Measurements from ENCODE around the gene PPM1L.

The PPM1L gene

GRCh38 chr3:160869825-160870224, 113.8 kb downstream of the PPM1L start:
- Histone ChIP-seq H3K36me3 (ENCODE audit: insufficient read depth, low read depth, low read length) (no peaks in the 10 kb centered on the region), H3K4me3 (ENCODE audit: low read length) (no peak overlapping the region), H3K9ac (ENCODE audit: low read depth, low read length) (no peak overlapping the region), H3K9me3 (ENCODE audit: insufficient read depth, low read depth, low read length) (no peaks in the 10 kb centered on the region), H3K4me1 (ENCODE audit: insufficient read depth, low read length) (no peaks in the 10 kb centered on the region), H3K27me3 (ENCODE audit: insufficient read depth, low read length) (no peaks in the 10 kb centered on the region), H3K27ac (ENCODE audit: low read length) (no peak overlapping the region)

- no peak overlapping the region for H3K4me3 ChIP-seq (ENCODE audit: low read length)
- no peaks in the 10 kb centered on the region for H3K36me3 ChIP-seq (ENCODE audit: insufficient read depth, low read depth, low read length)
- H3K4me1 ChIP-seq (ENCODE audit: insufficient read depth, low read length): no peaks in the 10 kb centered on the region
- no peaks in the 10 kb centered on the region for H3K27me3 ChIP-seq (ENCODE audit: insufficient read depth, low read length)
- H3K27ac ChIP-seq (ENCODE audit: low read length): no peak overlapping the region
- H3K9me3 ChIP-seq (ENCODE audit: insufficient read depth, low read depth, low read length): no peaks in the 10 kb centered on the region
- H3K9ac ChIP-seq (ENCODE audit: low read depth, low read length): no peak overlapping the region
These were observed 114.3 kb downstream of the PPM1L start for GRCh38 chr3:160870327-160870726.

- Histone ChIP-seq H3K27ac (ENCODE audit: low read length) (no peak overlapping the region), H3K36me3 (ENCODE audit: insufficient read depth, low read depth, low read length) (no peaks in the 10 kb centered on the region), H3K27me3 (ENCODE audit: insufficient read depth, low read length) (no peaks in the 10 kb centered on the region), H3K9me3 (ENCODE audit: insufficient read depth, low read depth, low read length) (no peaks in the 10 kb centered on the region), H3K4me3 (ENCODE audit: low read length) (no peak overlapping the region), H3K9ac (ENCODE audit: low read depth, low read length) (no peak overlapping the region), H3K4me1 (ENCODE audit: insufficient read depth, low read length) (no peaks in the 10 kb centered on the region)
These were observed 118.7 kb downstream of the PPM1L start for GRCh38 chr3:160874736-160875135.

- no peaks in the 10 kb centered on the region for H3K27me3 ChIP-seq (ENCODE audit: insufficient read depth, low read length)
- no peak overlapping the region for H3K9ac ChIP-seq (ENCODE audit: low read depth, low read length)
- no peaks in the 10 kb centered on the region for H3K9me3 ChIP-seq (ENCODE audit: insufficient read depth, low read depth, low read length)
- H3K27ac ChIP-seq (ENCODE audit: low read length): no peak overlapping the region
- no peaks in the 10 kb centered on the region for H3K36me3 ChIP-seq (ENCODE audit: insufficient read depth, low read depth, low read length)
- no peak overlapping the region for H3K4me3 ChIP-seq (ENCODE audit: low read length)
- H3K4me1 ChIP-seq (ENCODE audit: insufficient read depth, low read length): no peaks in the 10 kb centered on the region
These were observed 120.6 kb downstream of the PPM1L start for GRCh38 chr3:160876643-160877042.

GRCh38 chr3:160879859-160880258, 123.8 kb downstream of the PPM1L start:
- Histone ChIP-seq H3K4me1 (ENCODE audit: insufficient read depth, low read length) (no peaks in the 10 kb centered on the region), H3K9me3 (ENCODE audit: insufficient read depth, low read depth, low read length) (no peaks in the 10 kb centered on the region), H3K9ac (ENCODE audit: low read depth, low read length) (no peak overlapping the region), H3K36me3 (ENCODE audit: insufficient read depth, low read depth, low read length) (no peaks in the 10 kb centered on the region), H3K27ac (ENCODE audit: low read length) (no peak overlapping the region), H3K27me3 (ENCODE audit: insufficient read depth, low read length) (no peaks in the 10 kb centered on the region), H3K4me3 (ENCODE audit: low read length) (no peak overlapping the region)

- no peak overlapping the region for H3K9ac ChIP-seq (ENCODE audit: low read depth, low read length)
- H3K36me3 ChIP-seq (ENCODE audit: insufficient read depth, low read depth, low read length): no peaks in the 10 kb centered on the region
- H3K4me1 ChIP-seq (ENCODE audit: insufficient read depth, low read length): peaks cover 6% of the 10 kb centered on the region; the same call in 1 of the 2 replicates
- H3K27me3 ChIP-seq (ENCODE audit: insufficient read depth, low read length): no peaks in the 10 kb centered on the region
- H3K27ac ChIP-seq (ENCODE audit: low read length): no peak overlapping the region
- no peak overlapping the region for H3K4me3 ChIP-seq (ENCODE audit: low read length)
- H3K9me3 ChIP-seq (ENCODE audit: insufficient read depth, low read depth, low read length): no peaks in the 10 kb centered on the region
These were observed 127.3 kb downstream of the PPM1L start for GRCh38 chr3:160883373-160883772.

- no peaks in the 10 kb centered on the region for H3K36me3 ChIP-seq (ENCODE audit: insufficient read depth, low read depth, low read length)
- no peaks in the 10 kb centered on the region for H3K9me3 ChIP-seq (ENCODE audit: insufficient read depth, low read depth, low read length)
- H3K4me1 ChIP-seq (ENCODE audit: insufficient read depth, low read length): peaks cover 6% of the 10 kb centered on the region; the same call in 1 of the 2 replicates
- H3K27me3 ChIP-seq (ENCODE audit: insufficient read depth, low read length): no peaks in the 10 kb centered on the region
- H3K9ac ChIP-seq (ENCODE audit: low read depth, low read length): no peak overlapping the region
- no peak overlapping the region for H3K27ac ChIP-seq (ENCODE audit: low read length)
- no peak overlapping the region for H3K4me3 ChIP-seq (ENCODE audit: low read length)
These were observed 129.8 kb downstream of the PPM1L start for GRCh38 chr3:160885791-160886286.

- Histone ChIP-seq H3K27me3 (ENCODE audit: insufficient read depth, low read length) (no peaks in the 10 kb centered on the region), H3K36me3 (ENCODE audit: insufficient read depth, low read depth, low read length) (no peaks in the 10 kb centered on the region), H3K9ac (ENCODE audit: low read depth, low read length) (no peak overlapping the region), H3K27ac (ENCODE audit: low read length) (no peak overlapping the region), H3K4me1 (ENCODE audit: insufficient read depth, low read length) (peaks cover 6% of the 10 kb centered on the region; the same call in 1 of the 2 replicates), H3K4me3 (ENCODE audit: low read length) (no peak overlapping the region), H3K9me3 (ENCODE audit: insufficient read depth, low read depth, low read length) (no peaks in the 10 kb centered on the region)
These were observed 130.4 kb downstream of the PPM1L start for GRCh38 chr3:160886421-160886820.

GRCh38 chr3:160893207-160893606, 137.2 kb downstream of the PPM1L start:
- Histone ChIP-seq H3K4me3 (ENCODE audit: low read length) (peak overlapping the region; percentile 24; the same call in 1 of the 2 replicates), H3K27me3 (ENCODE audit: insufficient read depth, low read length) (no peaks in the 10 kb centered on the region), H3K4me1 (ENCODE audit: insufficient read depth, low read length) (peaks cover 21% of the 10 kb centered on the region), H3K36me3 (ENCODE audit: insufficient read depth, low read depth, low read length) (no peaks in the 10 kb centered on the region), H3K27ac (ENCODE audit: low read length) (peak overlapping the region; percentile 2), H3K9ac (ENCODE audit: low read depth, low read length) (no peak overlapping the region), H3K9me3 (ENCODE audit: insufficient read depth, low read depth, low read length) (no peaks in the 10 kb centered on the region)

- Histone ChIP-seq H3K27me3 (ENCODE audit: insufficient read depth, low read length) (no peaks in the 10 kb centered on the region), H3K27ac (ENCODE audit: low read length) (no peak overlapping the region), H3K4me1 (ENCODE audit: insufficient read depth, low read length) (peaks cover 5% of the 10 kb centered on the region; the same call in 1 of the 2 replicates), H3K9me3 (ENCODE audit: insufficient read depth, low read depth, low read length) (no peaks in the 10 kb centered on the region), H3K4me3 (ENCODE audit: low read length) (no peak overlapping the region), H3K9ac (ENCODE audit: low read depth, low read length) (no peak overlapping the region), H3K36me3 (ENCODE audit: insufficient read depth, low read depth, low read length) (no peaks in the 10 kb centered on the region)
These were observed 148.7 kb downstream of the PPM1L start for GRCh38 chr3:160904691-160905090.

GRCh38 chr3:160906646-160907045, 150.6 kb downstream of the PPM1L start:
- Histone ChIP-seq H3K9ac (ENCODE audit: low read depth, low read length) (no peak overlapping the region), H3K4me1 (ENCODE audit: insufficient read depth, low read length) (peaks cover 4% of the 10 kb centered on the region; the same call in 1 of the 2 replicates)

GRCh38 chr3:160909917-160910316, 153.9 kb downstream of the PPM1L start:
- Histone ChIP-seq H3K36me3 (ENCODE audit: insufficient read depth, low read depth, low read length) (no peaks in the 10 kb centered on the region), H3K27me3 (ENCODE audit: insufficient read depth, low read length) (no peaks in the 10 kb centered on the region), H3K4me3 (ENCODE audit: low read length) (no peak overlapping the region), H3K9ac (ENCODE audit: low read depth, low read length) (no peak overlapping the region), H3K9me3 (ENCODE audit: insufficient read depth, low read depth, low read length) (no peaks in the 10 kb centered on the region), H3K27ac (ENCODE audit: low read length) (no peak overlapping the region), H3K4me1 (ENCODE audit: insufficient read depth, low read length) (0 out of 2 replicates have a peak, but pooled peaks cover 4% of the 10 kb centered on the region)

More at GRCh38 chr3:160906646-160907045, 150.6 kb downstream of the PPM1L start:
- Histone ChIP-seq H3K36me3 (ENCODE audit: insufficient read depth, low read depth, low read length) (no peaks in the 10 kb centered on the region), H3K27me3 (ENCODE audit: insufficient read depth, low read length) (no peaks in the 10 kb centered on the region), H3K4me3 (ENCODE audit: low read length) (no peak overlapping the region), H3K27ac (ENCODE audit: low read length) (no peak overlapping the region), H3K9me3 (ENCODE audit: insufficient read depth, low read depth, low read length) (no peaks in the 10 kb centered on the region)
